DMS53 (cell line): Measurements from ENCODE around the gene TRMT11.

Experiments used
- DNase-seq: peaks from one replicate; lab custom pipeline; 2025; lab: John Stamatoyannopoulos, UW

TRMT11 gene

DNA sequence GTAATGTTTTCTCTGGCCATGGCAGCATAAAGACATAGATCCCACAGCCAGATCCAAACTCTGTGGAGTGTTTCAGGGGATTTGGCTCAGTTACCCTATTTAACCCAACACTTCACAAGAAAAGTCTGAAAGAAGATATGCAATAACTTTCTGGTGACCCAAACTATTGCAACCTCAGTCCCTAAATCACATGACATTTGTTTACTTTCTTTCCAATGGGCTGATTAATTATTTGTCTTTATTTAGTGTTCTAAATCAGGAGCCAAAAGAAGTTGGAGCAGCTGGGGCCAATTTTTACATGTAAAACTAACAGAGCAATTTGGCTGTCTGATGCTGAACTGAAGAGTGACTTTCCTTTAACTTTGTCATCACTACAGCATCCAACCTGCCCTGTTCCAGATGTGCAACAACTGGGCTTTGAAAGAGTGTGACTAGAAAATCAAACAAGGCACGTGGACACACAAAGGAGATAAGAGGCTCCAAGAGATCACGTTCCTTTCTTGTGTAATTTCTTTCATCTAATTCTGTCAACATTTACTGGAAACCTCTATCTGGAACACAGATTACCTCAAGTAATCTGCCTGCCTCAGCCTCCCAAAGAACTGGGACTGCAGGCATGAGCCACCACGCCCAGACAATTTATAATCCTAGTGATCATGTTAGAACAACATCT, 90.8 kb downstream of the TRMT11 start:
- DNase-seq, result no peak

- no peak for DNase-seq
These were observed 91.8 kb downstream of the TRMT11 start for GRCh38 chr6:126077810-126078776.

DNA sequence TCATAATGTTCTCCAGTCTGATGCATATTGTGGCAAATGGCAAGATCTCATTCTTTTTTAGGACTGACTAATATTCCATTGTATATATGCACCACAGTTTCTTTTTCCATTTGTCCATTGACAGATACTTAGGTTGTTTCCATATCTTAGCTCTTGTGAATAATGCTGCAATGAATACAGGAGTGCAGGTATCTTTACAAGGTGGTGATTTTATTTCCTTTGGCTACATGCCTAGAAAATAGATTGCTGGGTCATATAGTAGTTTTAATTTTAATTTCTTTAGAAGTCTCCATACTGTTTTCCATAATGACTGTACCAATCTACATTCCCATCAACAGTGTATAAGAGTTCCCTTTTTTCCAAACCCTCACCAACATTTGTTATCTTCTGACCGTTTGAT, 97.5 kb downstream of the TRMT11 start:
- no peak for DNase-seq

- no peak for DNase-seq
These were observed 100.2 kb downstream of the TRMT11 start for GRCh38 chr6:126086560-126086959.
